ENCODE results near the gene SPG21. TPM values are rescaled to one million over a fixed set of nuclear protein-coding genes. Genes with fewer than 3 reads are reported as not detected.

The SPG21 gene
- polyA plus RNA-seq, 1 donor (not counting 4 experiments of a cell fraction or from before 2014, with no cell fraction given): 62.9 TPM

DNA sequence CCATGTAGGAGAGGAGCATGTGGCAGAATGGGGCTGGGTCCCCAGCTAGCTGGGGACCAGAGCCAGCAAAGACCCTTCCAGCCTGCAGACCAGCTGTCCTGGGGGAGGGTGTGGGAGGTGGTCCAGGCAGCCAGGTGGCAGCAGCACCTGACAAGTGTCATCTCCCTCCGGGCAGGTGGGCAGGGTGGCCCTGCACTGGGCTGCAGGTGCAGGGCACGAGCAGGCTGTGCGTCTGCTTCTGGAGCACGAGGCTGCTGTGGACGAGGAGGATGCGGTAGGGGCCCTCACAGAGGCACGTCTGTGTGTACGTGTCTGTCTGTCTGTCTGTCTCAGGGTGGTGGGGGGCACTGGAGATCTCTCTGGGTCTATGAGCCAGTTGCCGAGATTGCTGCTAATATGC lies 72.5 kb downstream of the SPG21 start:
- H3K4me1 ChIP-seq (ENCODE audit: control insufficient read depth, extremely low read depth, insufficient read depth, low read length): peaks cover 6% of the 10 kb centered on the region
- H3K9me1 ChIP-seq (ENCODE audit: control insufficient read depth, extremely low read depth, insufficient read depth, low read length): no peaks in the 10 kb centered on the region
- FAIRE-seq: no peak
- DNase-seq (ENCODE audit: low read depth, low spot score): no peak
- H4K20me1 ChIP-seq (ENCODE audit: control insufficient read depth, extremely low read depth, insufficient read depth, low read length): no peaks in the 10 kb centered on the region
- H3K79me2 ChIP-seq (ENCODE audit: control insufficient read depth, insufficient read depth, low read length): no peaks in the 10 kb centered on the region
- H3K9ac ChIP-seq (ENCODE audit: control insufficient read depth, extremely low read depth, insufficient read depth, low read length): no peak overlapping the region
- no peak overlapping the region for H3K27ac ChIP-seq (ENCODE audit: control insufficient read depth, insufficient read depth, low read length)
- no peaks in the 10 kb centered on the region for H3K36me3 ChIP-seq (ENCODE audit: control insufficient read depth in 2 of 2, extremely low read depth in 1 of 2, insufficient read depth in 2 of 2, low read length in 2 of 2)
- H3K4me3 ChIP-seq (ENCODE audit: control insufficient read depth in 2 of 3, extremely low read depth in 1 of 3, insufficient read depth in 2 of 3, low read depth in 1 of 3, low read length in 3 of 3): no peak overlapping the region
- dilution Hi-C loops (cut with MboI; ENCODE audit: extremely low pct_ligation_motif_present, low sequenced_read_pairs): no loop called here
- H2AFZ ChIP-seq (ENCODE audit: control insufficient read depth, low read length): no peak overlapping the region
- peaks cover 2% of the 10 kb centered on the region for H3K27me3 ChIP-seq (ENCODE audit: control insufficient read depth, extremely low read depth, insufficient read depth, low read length)
- no peak overlapping the region for H3K4me2 ChIP-seq (ENCODE audit: control insufficient read depth, extremely low read depth, insufficient read depth, low read depth, low read length)
- TF ChIP-seq EZH2 (IDR thresholded peaks at IDR 0.05; ENCODE audit: low read length) (no peak), CTCF (optimal IDR thresholded peaks at IDR 0.05 in 1 of 3, IDR thresholded peaks at IDR 0.05 in 1 of 3, conservative IDR thresholded peaks at IDR 0.05 in 1 of 3; ENCODE audit: extremely low read depth in 1 of 3, insufficient read depth in 2 of 3, low read length in 3 of 3) (no peak)
- H3K9me3 ChIP-seq (ENCODE audit: control insufficient read depth, low read depth, low read length): no peaks in the 10 kb centered on the region

GRCh38 chr15:64916365-64916764 lies 73.3 kb downstream of the SPG21 start:
- DNase-seq (ENCODE audit: low read depth, low spot score) (no peak), FAIRE-seq (no peak)
- no peak overlapping the region for H3K27ac ChIP-seq (ENCODE audit: control insufficient read depth, insufficient read depth, low read length)
- no peaks in the 10 kb centered on the region for H4K20me1 ChIP-seq (ENCODE audit: control insufficient read depth, extremely low read depth, insufficient read depth, low read length)
- H3K9ac ChIP-seq (ENCODE audit: control insufficient read depth, extremely low read depth, insufficient read depth, low read length): no peak overlapping the region
- no peak overlapping the region for H3K4me2 ChIP-seq (ENCODE audit: control insufficient read depth, extremely low read depth, insufficient read depth, low read depth, low read length)
- H3K4me3 ChIP-seq (ENCODE audit: control insufficient read depth in 2 of 3, extremely low read depth in 1 of 3, insufficient read depth in 2 of 3, low read depth in 1 of 3, low read length in 3 of 3): no peak overlapping the region
- H3K9me3 ChIP-seq (ENCODE audit: control insufficient read depth, low read depth, low read length): no peaks in the 10 kb centered on the region
- H2AFZ ChIP-seq (ENCODE audit: control insufficient read depth, low read length): no peak overlapping the region
- peaks cover 3% of the 10 kb centered on the region for H3K27me3 ChIP-seq (ENCODE audit: control insufficient read depth, extremely low read depth, insufficient read depth, low read length)
- H3K36me3 ChIP-seq (ENCODE audit: control insufficient read depth in 2 of 2, extremely low read depth in 1 of 2, insufficient read depth in 2 of 2, low read length in 2 of 2): no peaks in the 10 kb centered on the region
- TF ChIP-seq CTCF (optimal IDR thresholded peaks at IDR 0.05 in 1 of 3, IDR thresholded peaks at IDR 0.05 in 1 of 3, conservative IDR thresholded peaks at IDR 0.05 in 1 of 3; ENCODE audit: extremely low read depth in 1 of 3, insufficient read depth in 2 of 3, low read length in 3 of 3): no peak
- TF ChIP-seq EZH2 (IDR thresholded peaks at IDR 0.05; ENCODE audit: low read length): no peak
- H3K9me1 ChIP-seq (ENCODE audit: control insufficient read depth, extremely low read depth, insufficient read depth, low read length): no peaks in the 10 kb centered on the region
- H3K4me1 ChIP-seq (ENCODE audit: control insufficient read depth, extremely low read depth, insufficient read depth, low read length): peaks cover 8% of the 10 kb centered on the region
- dilution Hi-C loops (cut with MboI; ENCODE audit: extremely low pct_ligation_motif_present, low sequenced_read_pairs): no loop called here
- H3K79me2 ChIP-seq (ENCODE audit: control insufficient read depth, insufficient read depth, low read length): no peaks in the 10 kb centered on the region
